GM18951 (cell line): ENCODE measurements around the gene RAB25.
"Not testable (repeated sequence)": the region's sequence is repeated elsewhere in the genome, so short reads cannot be mapped to it uniquely, and the experiment has no call there.

Experiments
- POLR2A ChIP-seq: IDR thresholded peaks from 4 replicates; pipeline ENCODE4 v1.6.1; 2011; ENCODE audit warnings: mild to moderate bottlenecking; ENCODE audit not compliant: insufficient read length, insufficient read depth; ENCODE audit errors: extremely low read depth
- in situ Hi-C: fragments of 300-500 bp; cut with MboI; formaldehyde crosslinking; loops from one replicate; pipeline ENCODE4 v1.12.0; 2022; ENCODE audit warnings: low sequenced_read_pairs, mixed read lengths, inconsistent platforms; ENCODE audit not compliant: unreplicated experiment

Gene RAB25

DNA sequence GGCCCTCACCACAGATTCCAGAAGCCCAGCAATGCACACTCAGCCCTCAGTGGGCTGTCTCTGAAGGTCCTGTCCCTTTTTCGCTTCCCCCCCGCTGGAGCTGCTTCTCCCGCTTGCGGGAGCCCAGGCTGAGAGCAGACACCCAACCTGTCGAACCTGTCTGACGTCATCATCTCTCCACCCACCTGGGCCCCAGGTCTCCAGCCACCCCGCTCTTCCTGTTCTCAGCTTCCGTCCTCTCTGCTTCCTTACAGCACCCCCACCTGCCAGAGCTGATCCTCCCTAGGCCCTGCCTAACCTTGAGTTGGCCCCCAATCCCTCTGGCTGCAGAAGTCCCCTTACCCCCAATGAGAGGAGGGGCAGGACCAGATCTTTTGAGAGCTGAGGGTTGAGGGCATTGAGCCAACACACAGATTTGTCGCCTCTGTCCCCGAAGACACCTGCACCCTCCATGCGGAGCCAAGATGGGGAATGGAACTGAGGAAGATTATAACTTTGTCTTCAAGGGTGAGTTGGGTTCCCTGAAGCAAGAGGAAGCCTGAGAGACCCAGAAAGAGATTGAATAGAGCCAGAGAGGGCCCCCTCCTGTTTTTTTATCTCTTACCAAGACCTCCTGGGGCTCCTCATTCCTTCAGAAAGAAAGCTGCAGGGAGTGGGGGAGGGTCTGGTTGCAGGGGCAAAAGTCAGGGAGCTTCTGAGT is at the start of gene RAB25:
RAB25 (plus strand) TSS at position 224 of the 700 bp plus-strand sequence; CDS start at position 465, 241 bp downstream.
- TF ChIP-seq POLR2A = no peak
- in situ Hi-C loops = no loop called here

GRCh38 chr1:156012051-156012817 is 48.7 kb upstream of the RAB25 start:
- in situ Hi-C loops = no loop called here
- TF ChIP-seq POLR2A = peak; percentile 33

DNA sequence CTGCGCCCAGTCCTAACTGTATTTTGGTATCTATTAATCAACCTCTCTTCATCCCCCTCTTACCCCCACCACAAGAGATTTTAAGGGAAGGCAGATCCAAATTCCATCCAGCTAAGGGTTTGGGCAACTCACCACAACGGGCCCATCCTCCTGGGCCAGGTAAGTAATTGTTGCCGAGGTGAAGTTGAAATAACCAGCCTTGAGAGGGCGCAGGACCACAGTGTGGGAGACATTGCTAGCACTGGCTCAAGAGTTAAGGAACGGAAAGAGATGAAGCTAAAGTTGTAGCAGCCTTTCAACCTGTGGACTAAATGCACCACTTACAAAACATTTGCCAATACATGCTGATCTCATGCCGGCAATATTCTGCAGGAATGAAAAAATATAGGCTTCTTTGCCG is 46.1 kb upstream of the RAB25 start:
- in situ Hi-C loops = no loop called here
- no peak for TF ChIP-seq POLR2A

DNA sequence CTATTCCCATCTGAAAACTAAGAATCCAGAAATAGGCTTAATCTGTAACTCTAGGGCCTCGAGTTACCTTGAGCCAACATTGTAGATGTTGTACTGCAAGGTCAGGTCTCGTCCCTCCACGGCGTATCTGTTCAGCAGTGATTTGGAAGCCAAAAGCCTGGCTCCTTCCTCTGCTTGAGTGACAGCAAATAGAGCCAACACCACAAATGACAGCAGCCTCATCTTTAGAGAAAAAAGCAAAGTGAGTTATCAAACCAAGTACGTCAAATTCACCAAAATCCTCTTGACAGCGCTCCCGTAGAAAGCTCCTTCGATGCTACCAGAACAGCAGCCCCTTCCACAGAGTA is 41.0 kb upstream of the RAB25 start:
- TF ChIP-seq POLR2A = no peak
- in situ Hi-C loops = no loop called here

DNA sequence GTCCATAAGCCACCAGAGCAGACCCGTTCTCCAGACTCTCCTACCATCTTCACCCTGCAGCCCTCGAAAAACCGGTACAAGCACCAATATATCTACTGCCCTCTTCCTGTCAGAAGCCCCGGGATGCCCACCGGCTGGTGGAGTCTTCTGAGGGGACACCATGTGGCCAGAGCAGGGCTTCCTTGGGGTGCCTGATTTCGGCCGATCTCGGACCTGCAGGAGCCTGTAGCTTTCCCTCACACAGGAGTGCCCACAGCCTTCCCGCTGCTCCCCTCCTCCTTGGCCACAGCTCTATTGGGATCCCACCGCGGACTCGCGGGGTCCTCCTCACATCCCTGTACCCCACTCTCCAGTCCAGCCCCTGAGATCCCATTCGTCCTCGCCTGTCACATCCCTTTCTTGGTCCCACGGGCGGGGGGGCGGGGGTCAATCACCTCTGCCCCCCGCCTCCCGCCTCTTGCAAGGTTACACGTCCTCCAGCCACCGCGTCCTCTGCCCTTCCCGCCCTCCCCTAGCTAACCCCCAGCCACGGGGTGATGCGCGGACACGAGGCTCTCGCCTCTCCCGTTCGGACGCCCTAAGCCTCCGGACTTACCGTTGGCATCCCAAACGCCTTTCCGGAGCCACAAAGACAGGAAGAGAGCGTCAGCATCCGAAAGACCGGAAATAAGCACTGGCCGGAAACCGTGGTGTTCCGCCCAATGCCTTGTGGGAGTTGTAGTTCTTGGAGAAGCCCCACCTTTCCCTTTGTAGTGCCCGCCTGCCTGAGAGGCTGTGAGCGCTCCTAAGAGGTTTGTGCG is 40.5 kb upstream of the RAB25 start, which contains the start of gene SSR2:
SSR2 (minus strand) TSS at position 659 of the 800 bp plus-strand sequence. CDS start 784 bp downstream, outside the sequence.
- in situ Hi-C loops = no loop called here
- TF ChIP-seq POLR2A = peak; percentile 89

DNA sequence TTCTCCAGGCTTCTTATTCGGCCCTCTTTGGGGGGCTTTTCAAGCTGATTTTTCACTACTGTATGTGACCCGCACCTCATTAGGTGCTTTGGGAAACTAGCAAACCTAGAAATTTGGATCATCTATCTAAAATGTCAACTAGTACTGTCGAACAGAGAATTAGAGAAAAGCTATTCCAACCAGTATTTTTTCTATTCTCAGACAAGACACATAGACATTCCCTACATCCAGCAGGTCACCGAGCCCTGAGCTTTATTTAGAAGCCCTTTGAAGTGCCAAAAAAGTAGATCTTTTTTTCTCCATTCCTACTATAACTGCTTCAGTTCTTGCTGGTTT is 39.9 kb upstream of the RAB25 start:
- in situ Hi-C loops = no loop called here
- no peak for TF ChIP-seq POLR2A

GRCh38 chr1:156021954-156022353 is 39.0 kb upstream of the RAB25 start:
- no peak for TF ChIP-seq POLR2A
- in situ Hi-C loops = no loop called here

GRCh38 chr1:156024801-156025200 is 36.2 kb upstream of the RAB25 start:
- TF ChIP-seq POLR2A = no peak
- in situ Hi-C loops = no loop called here

- no peak for TF ChIP-seq POLR2A
- in situ Hi-C loops = no loop called here
Measured at GRCh38 chr1:156025876-156026275, 35.1 kb upstream of the RAB25 start.

DNA sequence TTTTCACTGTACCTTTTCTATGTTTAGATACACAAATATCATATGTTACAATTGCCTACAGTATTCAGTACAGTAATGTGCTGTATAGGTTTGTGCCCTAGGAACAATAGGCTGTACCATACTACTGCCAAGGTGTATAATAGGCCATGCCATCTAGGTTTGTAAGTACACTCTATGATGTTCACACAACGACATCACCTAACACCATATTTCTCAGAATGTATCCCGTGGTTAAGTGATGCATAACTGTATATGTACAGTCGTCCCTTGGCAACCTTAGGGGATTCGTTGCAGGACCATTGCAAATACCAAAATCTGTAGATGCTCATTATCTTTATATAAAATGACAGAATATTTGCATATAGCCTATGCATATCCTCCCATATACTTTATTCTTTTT is 34.4 kb upstream of the RAB25 start:
- no peak for TF ChIP-seq POLR2A
- in situ Hi-C loops = no loop called here

- TF ChIP-seq POLR2A = no peak
- in situ Hi-C loops = no loop called here
Measured at GRCh38 chr1:156033011-156033410, 27.9 kb upstream of the RAB25 start.

GRCh38 chr1:156034991-156035390 is 26.0 kb upstream of the RAB25 start:
- in situ Hi-C loops = not testable (repeated sequence)

- in situ Hi-C loops = no loop called here
Measured at GRCh38 chr1:156042828-156043227, 18.1 kb upstream of the RAB25 start.

More at GRCh38 chr1:156042828-156043227, 18.1 kb upstream of the RAB25 start:
- no peak for TF ChIP-seq POLR2A
